SK-N-SH (cell line): ENCODE measurements around the gene MAGEC2. TPM values are rescaled to one million over a fixed set of nuclear protein-coding genes. Genes with fewer than 3 reads are reported as not detected.

Experiments used
- CTCF ChIA-PET: fragments of 300-600, 350-600 bp; formaldehyde crosslinking; extraction: SDS; loops from one replicate; lab custom pipeline; 2021; lab: Yijun Ruan, JAX
- POLR2A ChIA-PET: fragments of 350-600 bp; sonication (Branson Sonifier 250); formaldehyde crosslinking; extraction: SDS; loops from one replicate; lab custom pipeline; 2020; ENCODE audit warnings: antibody characterized with exemption, inconsistent platforms; lab: Yijun Ruan, JAX
- DNase-seq: peaks from one replicate; pipeline ENCODE4 v3.0.0; 2012
- H2AFZ ChIP-seq: fragments of 200-600 bp; sonication (generic); 2 replicates; pipeline ENCODE4 v1.8.1; 2016; ENCODE audit warnings: antibody characterized with exemption, mild to moderate bottlenecking, low read depth
- H3F3A ChIP-seq: fragments of 200-600 bp; sonication (generic); replicated peaks from 2 replicates; pipeline ENCODE3; 2016; ENCODE audit warnings: antibody characterized with exemption, mild to moderate bottlenecking; ENCODE audit not compliant: insufficient read depth
- H3K27ac ChIP-seq, 2 experiments: fragments of 200-500 bp in 1 of 2; fragments of 200-600 bp in 1 of 2; sonication (Bioruptor generic) in 1 of 2; sonication (generic), shearing (Covaris generic) in 1 of 2; 2 replicates each; pipeline versions ENCODE4 v1.5.1 to v1.6.1; 2014 to 2016; ENCODE audit warnings: low read depth in 2 of 2, inconsistent platforms in 1 of 2, low read length in 1 of 2, mild to moderate bottlenecking in 1 of 2, mixed read lengths in 1 of 2
- H3K27me3 ChIP-seq: fragments of 200-600 bp; sonication (generic), shearing (Covaris generic); 2 replicates; pipeline ENCODE4 v1.6.1; 2016; ENCODE audit warnings: mixed run types; ENCODE audit not compliant: insufficient read depth
- H3K36me3 ChIP-seq, 2 experiments: fragments of 200-500 bp in 1 of 2; fragments of 200-600 bp in 1 of 2; sonication (Bioruptor generic) in 1 of 2; sonication (generic) in 1 of 2; replicated peaks in 1 of 2; 2 replicates each; pipeline versions ENCODE3 to v1.5.1; 2014 to 2016; ENCODE audit warnings: low read length in 1 of 2, mild to moderate bottlenecking in 1 of 2; ENCODE audit not compliant: insufficient read depth in 2 of 2, control insufficient read depth in 1 of 2
- H3K4me1 ChIP-seq, 2 experiments: fragments of 200-500 bp in 1 of 2; fragments of 200-600 bp in 1 of 2; sonication (Bioruptor generic) in 1 of 2; sonication (generic), shearing (Covaris generic) in 1 of 2; 2 replicates each; pipeline versions ENCODE4 v1.5.1 to v1.6.1; 2014 to 2016; ENCODE audit warnings: low read depth in 1 of 2, low read length in 1 of 2, mixed run types in 1 of 2; ENCODE audit not compliant: insufficient read depth in 2 of 2, control insufficient read depth in 1 of 2
- H3K4me2 ChIP-seq: fragments of 200-600 bp; sonication (generic), shearing (Covaris generic); 2 replicates; pipeline ENCODE4 v1.6.1; 2017; ENCODE audit warnings: mixed run types
- H3K4me3 ChIP-seq, 2 experiments: fragments of 200-500 bp in 1 of 2; fragments of 200-600 bp in 1 of 2; sonication (Bioruptor generic) in 1 of 2; sonication (generic), shearing (Covaris generic) in 1 of 2; 2 replicates each; pipeline versions ENCODE4 v1.5.1 to v1.8.1; 2014 to 2016; ENCODE audit warnings: low read depth in 2 of 2, inconsistent platforms in 1 of 2, low read length in 1 of 2, mild to moderate bottlenecking in 1 of 2, mixed read lengths in 1 of 2, moderate library complexity in 1 of 2
- H3K79me2 ChIP-seq: fragments of 200-600 bp; sonication (generic); 2 replicates; pipeline ENCODE4 v1.8.1; 2017; ENCODE audit warnings: mild to moderate bottlenecking; ENCODE audit not compliant: insufficient read depth
- H3K9ac ChIP-seq: fragments of 200-600 bp; sonication (generic); 2 replicates; pipeline ENCODE4 v1.6.1; 2017; ENCODE audit warnings: mixed run types
- H3K9me2 ChIP-seq: fragments of 200-600 bp; sonication (generic); 2 replicates; pipeline ENCODE4 v1.6.1; 2017; ENCODE audit warnings: mixed run types
- H3K9me3 ChIP-seq: fragments of 200-600 bp; sonication (generic); 2 replicates; pipeline ENCODE4 v1.6.1; 2017; ENCODE audit warnings: mixed run types, mild to moderate bottlenecking, moderate library complexity
- H4K20me1 ChIP-seq: fragments of 200-600 bp; sonication (generic); 2 replicates; pipeline ENCODE4 v1.6.1; 2017; ENCODE audit warnings: mild to moderate bottlenecking, mixed run types; ENCODE audit not compliant: insufficient read depth
- CTCF ChIP-seq: fragments of 200-600 bp; sonication (generic); IDR thresholded peaks from 2 replicates; pipeline ENCODE4 v1.6.1; 2017; ENCODE audit warnings: antibody characterized with exemption, mild to moderate bottlenecking, moderate library complexity
- JUND ChIP-seq: IDR thresholded peaks from 2 replicates; pipeline ENCODE4 v1.4.0; 2012
- POLR2AphosphoS5 ChIP-seq: IDR thresholded peaks from 2 replicates; pipeline ENCODE4 v1.6.1; 2012; ENCODE audit warnings: low read depth, low read length
- RCOR1 ChIP-seq: fragments of 150-350 bp; IDR thresholded peaks from 2 replicates; pipeline ENCODE4 v1.6.1; 2017; ENCODE audit warnings: antibody characterized with exemption, low read length
- RXRA ChIP-seq: IDR thresholded peaks from 2 replicates; pipeline ENCODE4 v1.4.0; 2012; ENCODE audit warnings: low read depth, mild to moderate bottlenecking, borderline replicate concordance
- TCF12 ChIP-seq: IDR thresholded peaks from 2 replicates; pipeline ENCODE4 v1.4.0; 2012
- TEAD4 ChIP-seq: IDR thresholded peaks from 2 replicates; pipeline ENCODE4 v1.4.0; 2012; ENCODE audit warnings: mild to moderate bottlenecking, borderline replicate concordance; ENCODE audit not compliant: insufficient read depth
- WGBS: methylation state at CpG from one replicate; pipeline ENCODE4 v1.1.6; 2017; ENCODE audit warnings: low lambda C conversion rate; 5-methylcytosine and 5-hydroxymethylcytosine counted together
- polyA plus RNA-seq, 3 experiments: library from polyadenylated mRNA; depleted of rRNA; stranded (reverse); fragments of >200 nt; gene quantifications; 2 replicates each; pipeline ENCODE4 v1.2.3, GENCODE V29; 2012
- TF ChIP-seq, protein P1 (sequence below): IDR thresholded peaks from 2 replicates; pipeline ENCODE4 v1.6.1; 2012; ENCODE audit warnings: mild to moderate bottlenecking, low read depth, low read length, moderate library complexity
- TF ChIP-seq, protein P2 (sequence below): IDR thresholded peaks from 2 replicates; pipeline ENCODE4; 2012

The MAGEC2 gene
- polyA plus RNA-seq, 1 of the 3 experiments (the other 2 are of a cell fraction) = 1.9 TPM

GRCh38 chrX:142201113-142201512 lies 4.0 kb downstream of the MAGEC2 start:
- no peak for DNase-seq
- CTCF ChIA-PET = no interaction called here
- no peaks in the 10 kb centered on the region for H3K79me2 ChIP-seq
- 10% methylated on average over 2 of the region's 2 CpGs for WGBS
- no peak overlapping the region for H2AFZ ChIP-seq
- H3F3A ChIP-seq = no peaks in the 10 kb centered on the region
- H3K4me2 ChIP-seq = no peak overlapping the region
- TF ChIP-seq TEAD4 (no peak), RXRA (no peak), POLR2AphosphoS5 (no peak)
- TF ChIP-seq, all 33 proteins: peak for 0
- POLR2A ChIA-PET = no interaction called here
- Histone ChIP-seq H4K20me1 (no peaks in the 10 kb centered on the region), H3K27me3 (no peaks in the 10 kb centered on the region), H3K9me2 (no peaks in the 10 kb centered on the region), H3K36me3 (no peaks in the 10 kb centered on the region), H3K9me3 (no peaks in the 10 kb centered on the region), H3K4me3 (no peak overlapping the region), H3K4me1 (no peaks in the 10 kb centered on the region), H3K27ac (no peak overlapping the region), H3K9ac (no peak overlapping the region)

GRCh38 chrX:142186103-142186502 lies 19.0 kb downstream of the MAGEC2 start:
- Histone ChIP-seq H3K4me3 (no peak overlapping the region), H3K4me1 (no peaks in the 10 kb centered on the region), H2AFZ (no peak overlapping the region), H3K9me3 (no peaks in the 10 kb centered on the region), H3F3A (no peaks in the 10 kb centered on the region), H3K9me2 (no peaks in the 10 kb centered on the region), H3K36me3 (no peaks in the 10 kb centered on the region), H4K20me1 (no peaks in the 10 kb centered on the region), H3K79me2 (no peaks in the 10 kb centered on the region), H3K4me2 (no peak overlapping the region), H3K27me3 (no peaks in the 10 kb centered on the region), H3K9ac (no peak overlapping the region), H3K27ac (no peak overlapping the region)
- no peak for DNase-seq
- ChIA-PET POLR2A (no interaction called here), CTCF (interaction anchor here (0.8 kb wide), 1 partner anchor 19 kb away, joined by 3 read pairs; no protein-coding TSS in a partner anchor)
- 0% methylated on average over 2 of the region's 2 CpGs for WGBS
- TF ChIP-seq, protein P1, sequence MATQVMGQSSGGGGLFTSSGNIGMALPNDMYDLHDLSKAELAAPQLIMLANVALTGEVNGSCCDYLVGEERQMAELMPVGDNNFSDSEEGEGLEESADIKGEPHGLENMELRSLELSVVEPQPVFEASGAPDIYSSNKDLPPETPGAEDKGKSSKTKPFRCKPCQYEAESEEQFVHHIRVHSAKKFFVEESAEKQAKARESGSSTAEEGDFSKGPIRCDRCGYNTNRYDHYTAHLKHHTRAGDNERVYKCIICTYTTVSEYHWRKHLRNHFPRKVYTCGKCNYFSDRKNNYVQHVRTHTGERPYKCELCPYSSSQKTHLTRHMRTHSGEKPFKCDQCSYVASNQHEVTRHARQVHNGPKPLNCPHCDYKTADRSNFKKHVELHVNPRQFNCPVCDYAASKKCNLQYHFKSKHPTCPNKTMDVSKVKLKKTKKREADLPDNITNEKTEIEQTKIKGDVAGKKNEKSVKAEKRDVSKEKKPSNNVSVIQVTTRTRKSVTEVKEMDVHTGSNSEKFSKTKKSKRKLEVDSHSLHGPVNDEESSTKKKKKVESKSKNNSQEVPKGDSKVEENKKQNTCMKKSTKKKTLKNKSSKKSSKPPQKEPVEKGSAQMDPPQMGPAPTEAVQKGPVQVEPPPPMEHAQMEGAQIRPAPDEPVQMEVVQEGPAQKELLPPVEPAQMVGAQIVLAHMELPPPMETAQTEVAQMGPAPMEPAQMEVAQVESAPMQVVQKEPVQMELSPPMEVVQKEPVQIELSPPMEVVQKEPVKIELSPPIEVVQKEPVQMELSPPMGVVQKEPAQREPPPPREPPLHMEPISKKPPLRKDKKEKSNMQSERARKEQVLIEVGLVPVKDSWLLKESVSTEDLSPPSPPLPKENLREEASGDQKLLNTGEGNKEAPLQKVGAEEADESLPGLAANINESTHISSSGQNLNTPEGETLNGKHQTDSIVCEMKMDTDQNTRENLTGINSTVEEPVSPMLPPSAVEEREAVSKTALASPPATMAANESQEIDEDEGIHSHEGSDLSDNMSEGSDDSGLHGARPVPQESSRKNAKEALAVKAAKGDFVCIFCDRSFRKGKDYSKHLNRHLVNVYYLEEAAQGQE = no peak
- TF ChIP-seq RCOR1 (no peak), TCF12 (no peak)

GRCh38 chrX:142184756-142185602 lies 20.1 kb downstream of the MAGEC2 start:
- H3K36me3 ChIP-seq = no peaks in the 10 kb centered on the region
- no peak overlapping the region for H3K4me3 ChIP-seq
- no peak overlapping the region for H2AFZ ChIP-seq
- WGBS = 5% methylated on average over 7 of the region's 7 CpGs
- no peak overlapping the region for H3K9ac ChIP-seq
- H3F3A ChIP-seq = no peaks in the 10 kb centered on the region
- H3K79me2 ChIP-seq = no peaks in the 10 kb centered on the region
- H3K27me3 ChIP-seq = no peaks in the 10 kb centered on the region
- ChIA-PET POLR2A (no interaction called here), CTCF (interaction anchor here (0.8 kb wide), 1 partner anchor 18 kb away, joined by 3 read pairs; no protein-coding TSS in a partner anchor)
- no peak for DNase-seq
- no peaks in the 10 kb centered on the region for H3K4me1 ChIP-seq
- no peak overlapping the region for H3K27ac ChIP-seq
- no peaks in the 10 kb centered on the region for H3K9me3 ChIP-seq
- no peak overlapping the region for H3K4me2 ChIP-seq
- H4K20me1 ChIP-seq = no peaks in the 10 kb centered on the region
- no peaks in the 10 kb centered on the region for H3K9me2 ChIP-seq
- TF ChIP-seq JUND = no peak
- TF ChIP-seq CTCF = no peak
- TF ChIP-seq, protein P2, sequence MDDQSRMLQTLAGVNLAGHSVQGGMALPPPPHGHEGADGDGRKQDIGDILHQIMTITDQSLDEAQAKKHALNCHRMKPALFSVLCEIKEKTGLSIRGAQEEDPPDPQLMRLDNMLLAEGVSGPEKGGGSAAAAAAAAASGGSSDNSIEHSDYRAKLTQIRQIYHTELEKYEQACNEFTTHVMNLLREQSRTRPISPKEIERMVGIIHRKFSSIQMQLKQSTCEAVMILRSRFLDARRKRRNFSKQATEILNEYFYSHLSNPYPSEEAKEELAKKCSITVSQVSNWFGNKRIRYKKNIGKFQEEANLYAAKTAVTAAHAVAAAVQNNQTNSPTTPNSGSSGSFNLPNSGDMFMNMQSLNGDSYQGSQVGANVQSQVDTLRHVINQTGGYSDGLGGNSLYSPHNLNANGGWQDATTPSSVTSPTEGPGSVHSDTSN = no peak
- TF ChIP-seq, all 33 proteins: peak for 0
